Mesothelial cell of epicardium (in vitro differentiated cells): Measurements from ENCODE around the gene RYR1. TPM values are rescaled to one million over a fixed set of nuclear protein-coding genes. Genes with fewer than 3 reads are reported as not detected.

ENCODE experiments used
- DNase-seq, 2 experiments: peaks; one replicate each; pipeline ENCODE4 v3.0.0; 2021; ENCODE audit warnings: low spot score in 2 of 2; ENCODE audit not compliant: unreplicated experiment in 2 of 2
- H3K27ac Mint-ChIP-seq: 2 replicates; pipeline ENCODE4 v1.8.0; 2021; ENCODE audit warnings: mixed read lengths
- H3K27me3 Mint-ChIP-seq: 2 replicates; pipeline ENCODE4 v1.8.0; 2021; ENCODE audit warnings: low read depth, mixed read lengths
- H3K36me3 Mint-ChIP-seq: 2 replicates; pipeline ENCODE4 v1.8.0; 2021; ENCODE audit warnings: mixed read lengths
- H3K4me1 Mint-ChIP-seq: 2 replicates; pipeline ENCODE4 v1.8.0; 2021; ENCODE audit warnings: mixed read lengths
- H3K4me3 Mint-ChIP-seq: 2 replicates; pipeline ENCODE4 v1.8.0; 2021; ENCODE audit warnings: mild to moderate bottlenecking, moderate library complexity, mixed read lengths
- H3K9me3 Mint-ChIP-seq: 2 replicates; pipeline ENCODE4 v1.8.0; 2021; ENCODE audit warnings: mixed read lengths
- CTCF ChIP-seq: fragments of 200-600 bp; sonication (generic); IDR thresholded peaks from one replicate; pipeline ENCODE4 v1.5.0; 2021; ENCODE audit warnings: antibody characterized with exemption; ENCODE audit not compliant: unreplicated experiment
- total RNA-seq: library from RNA; stranded (reverse); gene quantifications from 3 replicates; pipeline ENCODE4 v1.2.1, GENCODE V29; 2021

RYR1 gene
- total RNA-seq, 1 donor from 2014 or later: 0.27 TPM

GRCh38 chr19:38583219-38583984 lies 149.9 kb downstream of the RYR1 start:
- no peaks in the 10 kb centered on the region for H3K4me1 Mint-ChIP-seq
- TF ChIP-seq CTCF: no peak
- H3K4me3 Mint-ChIP-seq: no peak overlapping the region
- no peak overlapping the region for H3K27ac Mint-ChIP-seq
- H3K9me3 Mint-ChIP-seq: no peaks in the 10 kb centered on the region
- no peaks in the 10 kb centered on the region for H3K27me3 Mint-ChIP-seq
- no peak for DNase-seq
- H3K36me3 Mint-ChIP-seq: no peaks in the 10 kb centered on the region

GRCh38 chr19:38583985-38584305 lies 150.5 kb downstream of the RYR1 start:
- Mint-ChIP-seq H3K27ac (no peak overlapping the region), H3K4me1 (no peaks in the 10 kb centered on the region), H3K27me3 (no peaks in the 10 kb centered on the region), H3K36me3 (no peaks in the 10 kb centered on the region), H3K4me3 (no peak overlapping the region), H3K9me3 (no peaks in the 10 kb centered on the region)
- DNase-seq: no peak
- no peak for TF ChIP-seq CTCF

- Mint-ChIP-seq H3K27me3 (no peaks in the 10 kb centered on the region), H3K27ac (no peak overlapping the region), H3K4me3 (no peak overlapping the region), H3K9me3 (no peaks in the 10 kb centered on the region), H3K36me3 (no peaks in the 10 kb centered on the region), H3K4me1 (no peaks in the 10 kb centered on the region)
- no peak for DNase-seq
- TF ChIP-seq CTCF: no peak
These were observed 154.1 kb downstream of the RYR1 start for GRCh38 chr19:38587562-38587961.

- Mint-ChIP-seq H3K27ac (no peak overlapping the region), H3K4me3 (no peak overlapping the region), H3K27me3 (no peaks in the 10 kb centered on the region), H3K4me1 (no peaks in the 10 kb centered on the region), H3K36me3 (no peaks in the 10 kb centered on the region), H3K9me3 (no peaks in the 10 kb centered on the region)
- DNase-seq: no peak
- TF ChIP-seq CTCF: no peak
These were observed 154.6 kb downstream of the RYR1 start for GRCh38 chr19:38588041-38588440.

- H3K27me3 Mint-ChIP-seq: peaks cover 12% of the 10 kb centered on the region
- no peaks in the 10 kb centered on the region for H3K9me3 Mint-ChIP-seq
- H3K36me3 Mint-ChIP-seq: no peaks in the 10 kb centered on the region
- no peak for TF ChIP-seq CTCF
- no peak for DNase-seq
- H3K27ac Mint-ChIP-seq: no peak overlapping the region
- H3K4me1 Mint-ChIP-seq: peaks cover 5% of the 10 kb centered on the region
- no peak overlapping the region for H3K4me3 Mint-ChIP-seq
These were observed 159.4 kb downstream of the RYR1 start for GRCh38 chr19:38592940-38593339.
